8988T (cell line): ENCODE measurements around the gene GINS1.
"Not testable (repeated sequence)": the region's sequence is repeated elsewhere in the genome, so short reads cannot be mapped to it uniquely, and the experiment has no call there.

ENCODE experiments used
- DNase-seq: peaks from one replicate; pipeline ENCODE4 v3.0.0; 2011

The GINS1 gene

DNA sequence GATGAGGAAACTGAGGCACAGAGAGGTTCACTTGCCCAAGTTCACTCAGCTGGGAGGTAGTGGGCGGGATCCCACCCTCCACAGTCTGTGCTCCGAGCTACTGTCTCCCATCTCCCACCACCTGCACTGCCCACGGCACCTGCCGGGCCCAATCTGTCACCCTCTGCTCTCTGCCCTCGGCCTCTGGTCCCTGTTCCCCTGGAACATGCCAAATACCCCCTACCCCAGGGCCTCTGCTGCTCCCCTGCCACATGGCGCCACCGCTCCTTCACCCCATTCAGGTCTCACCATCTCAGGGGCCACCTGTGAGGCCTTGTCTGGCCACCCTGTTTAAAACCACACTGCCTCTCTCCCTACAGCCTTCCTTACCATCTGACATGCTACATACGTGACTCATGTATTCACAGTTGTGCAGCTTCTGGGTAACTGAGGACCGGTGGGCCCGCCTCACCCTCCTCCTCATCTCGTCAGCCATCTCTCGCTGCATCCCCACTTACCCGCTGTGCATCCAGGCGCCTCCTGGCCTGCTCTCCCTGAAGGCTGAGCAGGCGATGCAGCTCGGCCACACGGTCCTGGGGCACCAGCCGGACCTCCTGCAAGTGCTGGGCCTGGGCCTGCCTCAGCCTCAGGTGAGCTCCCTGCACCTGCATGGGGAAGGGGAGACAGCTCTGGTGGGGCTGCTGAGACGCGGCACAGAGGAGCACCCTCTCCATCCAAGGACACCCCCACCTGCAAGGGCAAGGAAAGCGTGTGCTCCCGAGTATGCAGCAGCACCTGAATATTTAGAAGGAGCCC, 50.6 kb downstream of the GINS1 start:
- no peak for DNase-seq

DNA sequence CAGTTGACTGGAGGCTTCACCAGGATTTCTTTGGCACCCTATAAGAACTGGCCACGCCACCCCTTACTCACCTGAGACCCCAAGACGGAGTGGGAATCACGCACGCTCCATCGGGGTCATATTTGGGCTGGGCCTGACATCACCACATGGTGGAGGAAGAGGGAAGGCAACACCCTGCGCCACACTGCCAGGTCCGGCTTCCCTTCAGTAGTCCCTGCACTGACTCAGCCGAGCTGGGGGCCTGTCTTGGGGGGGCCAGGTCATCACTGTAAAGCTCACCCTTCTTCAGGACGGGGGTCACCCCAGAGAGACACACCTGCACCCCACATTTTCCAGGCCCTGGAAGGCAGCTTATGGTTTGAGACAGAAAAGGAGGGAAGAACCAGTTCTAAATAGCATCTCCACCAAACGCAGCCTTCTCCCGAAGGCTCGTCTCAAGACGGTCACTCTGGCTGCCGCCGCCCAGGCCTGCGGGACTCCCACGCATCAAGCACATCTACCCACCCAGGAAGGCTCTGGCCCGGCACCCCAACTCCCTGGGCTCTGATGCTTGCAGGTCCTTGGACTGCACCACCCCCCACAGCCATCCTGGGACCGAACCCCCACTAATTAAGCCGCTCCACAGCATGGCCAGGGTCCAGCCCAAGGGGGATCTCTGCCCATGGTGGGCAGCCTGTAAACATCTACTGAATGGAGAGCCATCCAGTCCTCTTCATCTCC, 51.8 kb downstream of the GINS1 start:
- DNase-seq: no peak

DNA sequence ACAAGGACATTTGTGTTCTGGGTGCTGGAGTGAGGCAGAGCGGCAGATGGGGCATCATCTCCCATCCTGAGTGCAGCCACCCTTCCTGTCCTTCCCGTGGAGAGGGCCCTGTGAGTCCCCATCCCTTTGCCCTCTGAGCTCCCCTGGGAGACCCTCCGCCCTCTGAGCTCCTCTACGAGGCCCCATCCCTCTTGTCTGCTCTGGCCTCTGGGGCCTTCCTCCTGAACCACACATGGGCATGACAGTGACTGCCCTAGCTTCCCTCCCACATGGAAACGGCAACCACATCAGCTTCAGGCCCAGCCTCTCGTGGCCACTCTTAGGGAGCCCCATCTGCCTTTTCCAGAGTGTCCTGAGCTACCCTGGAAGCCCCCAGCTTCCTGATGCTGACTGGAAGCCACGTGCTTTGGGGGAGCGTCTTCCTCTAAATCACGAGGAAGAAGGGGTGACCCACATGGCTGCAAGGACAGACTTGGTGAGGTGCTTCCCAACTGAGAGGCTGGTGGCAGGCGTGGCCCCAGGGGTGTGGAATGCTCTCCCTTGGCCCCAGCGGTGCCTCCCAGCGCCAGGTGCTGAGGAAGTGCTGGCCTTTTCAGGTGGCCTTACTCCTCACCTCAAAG, 52.6 kb downstream of the GINS1 start:
- DNase-seq: no peak

DNA sequence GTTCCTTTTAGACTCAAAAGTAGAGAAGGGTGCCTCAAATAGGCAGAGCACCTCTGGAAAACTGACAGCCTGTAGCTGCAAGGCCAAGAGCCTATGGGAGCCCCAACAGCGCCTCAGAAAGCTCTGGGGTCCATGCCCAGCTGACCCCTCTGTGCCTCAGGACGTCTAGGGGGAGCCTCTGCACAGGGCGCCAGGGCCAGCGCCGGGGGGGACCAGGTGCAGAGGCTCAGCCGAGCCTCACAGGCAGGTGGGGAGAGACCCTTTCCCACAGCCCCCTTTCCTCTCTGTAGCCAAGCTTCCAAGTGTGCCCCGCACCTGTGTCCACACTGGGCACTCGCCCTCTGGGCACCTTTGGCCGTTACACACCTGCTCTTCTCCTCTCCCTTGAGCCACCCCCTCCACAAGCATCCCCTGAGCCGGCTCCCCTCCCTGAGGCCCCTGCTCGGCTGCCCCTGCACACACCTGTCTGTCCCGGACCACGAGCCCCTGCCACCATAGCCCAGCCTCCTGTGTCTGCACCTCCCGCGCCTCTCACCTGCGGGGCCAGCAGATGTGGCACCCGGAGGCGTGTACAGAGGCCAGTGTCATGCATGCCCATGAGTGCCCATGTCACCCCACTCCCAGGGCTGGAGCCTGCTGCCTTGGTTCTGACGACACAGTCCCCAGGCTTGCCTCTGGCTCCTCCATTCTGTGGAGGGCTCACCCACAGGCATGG, 53.2 kb downstream of the GINS1 start:
- no peak for DNase-seq

DNA sequence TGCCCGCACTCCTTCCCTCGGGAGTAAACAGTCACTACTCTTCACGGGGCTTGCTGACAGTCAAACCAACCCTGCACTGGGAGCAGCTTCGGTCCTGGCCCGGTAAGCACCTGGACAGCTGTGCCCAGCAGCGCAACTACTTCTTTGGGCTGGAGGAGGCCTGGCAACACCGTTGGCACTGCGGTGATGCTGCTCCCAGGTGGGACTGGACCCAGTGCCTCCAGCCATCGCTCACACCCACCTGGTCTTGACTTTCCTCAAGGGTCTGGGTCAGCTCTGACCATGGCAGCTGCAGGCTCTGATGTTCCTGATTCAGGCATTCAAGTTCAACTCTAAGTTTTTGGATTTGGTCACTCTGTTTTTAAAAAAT, 53.8 kb downstream of the GINS1 start:
- no peak for DNase-seq

DNA sequence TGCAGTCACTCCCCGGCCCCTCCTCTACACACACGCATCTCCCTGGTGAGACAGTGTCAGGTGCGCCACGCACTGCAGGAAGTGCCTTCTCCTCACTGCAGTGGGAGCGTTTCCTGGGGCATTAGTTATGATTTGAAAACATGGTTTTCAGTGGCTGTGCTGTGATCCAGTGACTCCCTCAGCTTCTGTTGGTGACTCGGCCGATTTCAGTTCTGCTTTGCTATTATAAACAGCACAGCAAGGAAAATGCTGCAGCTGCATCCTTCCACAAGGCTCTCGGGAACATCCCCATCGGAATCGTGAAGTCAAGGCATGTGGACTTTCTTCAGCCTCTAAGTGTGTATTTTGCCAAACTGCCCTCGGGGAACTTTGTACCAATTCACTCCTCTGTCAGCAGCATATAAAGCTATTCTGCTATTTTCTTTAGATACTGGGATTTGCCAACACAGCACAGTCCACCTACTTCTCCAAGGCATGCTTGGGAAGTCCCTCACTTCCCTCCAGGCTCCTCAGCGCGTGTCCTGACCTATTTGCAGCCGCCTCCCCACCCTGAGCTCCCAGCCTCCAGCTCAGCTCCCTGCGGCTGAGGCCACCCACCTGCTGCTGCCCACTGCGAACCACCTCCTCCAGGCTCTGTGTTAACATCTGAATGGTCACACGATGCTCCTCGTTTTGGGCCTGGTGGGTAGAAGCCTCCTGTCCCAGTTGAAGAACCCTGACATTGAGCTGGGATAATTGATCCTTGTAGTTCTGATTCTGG, 54.5 kb downstream of the GINS1 start:
- no peak for DNase-seq

DNA sequence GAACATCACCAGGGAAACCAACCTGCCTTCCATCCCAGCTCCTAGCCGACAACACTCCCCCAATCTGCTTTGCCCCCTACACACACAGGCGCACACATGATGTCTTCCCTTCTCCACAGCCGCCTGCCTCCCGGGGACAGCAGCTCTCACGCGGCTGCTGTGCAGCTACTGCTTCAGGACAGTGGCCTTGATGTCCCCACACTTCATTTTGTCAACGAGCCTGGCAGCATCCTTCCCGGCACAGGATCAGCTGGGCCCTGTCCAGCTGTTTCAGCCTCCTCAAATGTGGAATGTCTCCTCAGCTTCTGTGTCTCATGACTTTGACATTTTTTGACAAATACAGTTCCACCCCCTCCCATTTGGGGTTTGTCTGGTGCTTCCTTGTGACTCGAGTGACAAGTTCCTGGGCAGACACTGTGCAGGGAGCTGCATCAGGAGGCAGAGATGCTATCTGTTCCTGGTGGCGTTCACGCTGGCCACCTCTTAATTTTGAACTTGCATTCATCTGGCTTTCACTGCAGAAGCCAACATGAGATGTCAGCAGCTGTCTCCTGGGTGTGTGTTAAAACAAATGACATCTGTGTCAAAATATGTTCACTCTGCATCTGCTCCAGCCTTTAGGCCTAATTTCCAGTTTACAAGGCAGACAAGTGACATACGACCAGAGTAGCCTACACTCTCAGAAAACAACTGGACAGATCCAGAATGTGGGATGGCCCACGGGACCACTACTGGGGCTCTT, 57.2 kb downstream of the GINS1 start:
- no peak for DNase-seq

DNA sequence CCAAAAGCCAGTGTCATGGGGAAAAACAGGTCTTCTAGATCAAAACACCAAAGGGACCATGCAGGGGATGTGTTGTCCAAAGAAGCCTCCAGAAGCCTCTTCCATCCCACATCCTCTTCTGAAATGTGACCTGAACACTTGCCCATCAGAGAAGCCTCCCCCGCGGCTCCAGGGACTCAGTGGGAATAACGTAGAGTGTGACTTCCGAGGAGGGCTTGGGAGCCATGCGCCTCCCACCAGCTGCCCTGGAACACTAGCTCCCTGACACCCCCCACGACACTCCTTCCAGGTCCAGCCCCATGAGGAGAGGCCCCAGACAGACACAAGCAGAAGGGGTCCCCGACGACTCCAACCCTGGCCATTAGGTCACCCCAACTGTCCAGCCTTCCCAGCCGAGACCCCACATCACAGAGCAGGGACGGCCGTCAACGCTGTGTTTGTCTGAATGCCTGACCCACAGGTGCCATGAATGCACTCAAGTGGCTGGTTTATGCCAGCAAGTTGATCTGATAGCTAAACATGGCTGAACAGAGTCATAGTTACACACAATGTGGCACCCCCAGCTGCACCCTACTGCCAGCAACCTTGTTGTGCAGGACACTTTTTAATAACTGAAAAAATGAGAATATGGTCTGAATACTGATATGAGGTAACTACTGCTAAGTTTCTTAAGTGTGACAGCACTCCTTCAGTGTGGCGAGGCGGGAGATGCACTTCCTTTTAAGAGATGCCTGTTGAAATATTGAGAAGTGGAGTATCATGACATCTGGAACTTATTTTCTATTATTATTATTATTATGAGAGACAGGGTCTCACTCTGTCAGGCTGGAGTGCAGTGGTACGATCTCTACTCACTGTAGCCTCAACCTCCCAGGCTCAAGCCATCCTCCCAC, 58.0 kb downstream of the GINS1 start:
- DNase-seq: no peak

DNA sequence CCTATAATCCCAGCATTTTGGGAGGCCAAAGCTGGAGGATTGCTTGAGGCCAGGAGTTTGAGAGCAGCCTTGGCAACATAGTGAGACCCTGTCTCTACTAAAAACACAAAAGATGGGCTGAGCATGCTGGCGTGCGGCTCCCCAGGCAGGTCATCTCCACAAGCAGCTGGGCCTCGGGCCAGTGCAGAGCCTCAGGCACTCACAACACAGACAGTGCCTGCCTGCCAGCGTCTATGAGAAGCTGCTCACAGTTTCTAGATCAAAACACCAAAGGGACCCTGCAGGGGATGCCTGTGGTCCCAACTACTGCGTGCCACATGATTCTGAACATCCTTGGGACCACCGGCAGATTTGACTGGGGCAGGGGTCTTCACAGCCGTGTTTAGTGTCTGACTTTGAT, 59.4 kb downstream of the GINS1 start:
- no peak for DNase-seq

DNA sequence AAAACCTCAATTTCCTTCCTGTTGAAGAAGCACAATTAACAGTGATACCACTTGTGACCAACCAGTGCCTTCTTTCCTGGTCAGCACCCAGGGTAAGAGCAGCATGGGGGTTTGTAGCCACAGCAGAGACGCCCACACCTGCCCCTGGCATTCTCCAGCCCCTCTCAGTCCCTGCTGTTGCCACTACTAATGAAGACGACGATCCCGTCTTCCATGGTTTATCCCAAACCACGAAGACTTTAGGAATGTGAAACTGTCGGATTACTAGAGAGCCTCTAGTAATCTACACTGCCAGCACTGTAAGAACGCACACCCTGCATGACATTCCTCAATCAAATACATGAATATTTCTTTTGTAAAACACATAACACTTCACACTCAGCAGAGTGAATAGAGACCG, 60.0 kb downstream of the GINS1 start:
- no peak for DNase-seq

DNA sequence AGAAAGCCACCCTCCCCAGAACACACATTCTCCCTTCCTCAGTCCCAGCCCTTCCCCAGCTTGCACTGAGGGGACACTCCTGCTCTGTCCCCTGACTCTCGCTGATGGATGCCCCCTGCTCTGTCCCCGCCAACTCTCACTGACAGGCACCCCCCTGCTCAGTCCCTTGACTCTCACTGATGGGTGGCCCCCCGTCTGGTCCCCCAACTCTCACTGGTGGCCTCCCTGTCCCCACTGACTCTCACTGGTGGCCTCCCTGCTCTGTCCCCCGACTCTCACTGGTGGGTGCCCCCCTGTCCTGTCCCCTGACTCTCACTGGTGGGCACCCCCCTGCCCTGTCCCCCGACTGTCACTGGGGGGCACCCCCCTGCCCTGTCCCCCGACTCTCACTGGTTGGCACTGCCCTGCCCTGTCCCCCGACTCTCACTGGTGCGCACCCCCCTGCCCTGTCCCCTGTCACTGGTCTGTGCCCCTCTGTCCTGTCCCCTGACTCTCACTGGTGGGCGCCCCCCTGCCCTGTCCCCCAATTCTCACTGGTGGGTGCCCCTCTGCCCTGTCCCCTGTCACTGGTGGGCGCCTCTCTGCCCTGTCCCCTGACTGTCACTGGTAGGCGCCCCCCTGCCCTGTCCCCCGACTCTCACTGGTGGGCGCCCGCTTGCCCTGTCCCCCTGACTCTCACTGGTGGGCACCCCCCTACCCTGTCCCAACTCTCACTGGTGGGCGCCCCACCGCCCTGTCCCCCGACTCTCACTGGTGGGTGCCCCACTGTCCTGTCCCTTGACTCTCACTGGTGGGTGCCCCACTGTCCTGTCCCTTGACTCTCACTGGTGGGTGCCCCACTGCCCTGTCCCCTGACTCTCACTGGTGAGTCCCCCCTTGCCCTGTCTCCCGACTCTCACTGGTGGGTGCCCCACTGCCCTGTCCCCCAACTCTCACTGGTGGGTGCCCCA, 60.9 kb downstream of the GINS1 start:
- no peak for DNase-seq

DNA sequence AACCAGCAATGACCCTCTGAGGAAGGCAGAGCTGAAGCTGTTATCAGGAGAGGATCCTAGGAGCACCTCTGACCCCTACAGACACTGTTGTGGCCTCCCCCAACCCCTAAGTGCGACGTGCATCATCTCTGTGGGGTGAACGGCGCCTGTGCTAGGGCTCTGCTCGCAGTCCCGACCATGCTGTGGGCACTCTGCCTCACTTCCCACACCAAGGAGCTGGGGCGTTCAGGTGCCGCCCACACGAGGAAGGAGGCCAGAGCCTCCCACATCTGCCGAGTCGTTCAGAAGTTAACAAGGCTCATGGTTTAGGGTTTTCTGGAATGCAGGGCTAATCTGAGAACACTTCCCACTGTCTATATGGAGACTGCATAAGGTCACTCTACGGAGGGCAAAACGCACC, 62.1 kb downstream of the GINS1 start:
- DNase-seq: no peak

DNA sequence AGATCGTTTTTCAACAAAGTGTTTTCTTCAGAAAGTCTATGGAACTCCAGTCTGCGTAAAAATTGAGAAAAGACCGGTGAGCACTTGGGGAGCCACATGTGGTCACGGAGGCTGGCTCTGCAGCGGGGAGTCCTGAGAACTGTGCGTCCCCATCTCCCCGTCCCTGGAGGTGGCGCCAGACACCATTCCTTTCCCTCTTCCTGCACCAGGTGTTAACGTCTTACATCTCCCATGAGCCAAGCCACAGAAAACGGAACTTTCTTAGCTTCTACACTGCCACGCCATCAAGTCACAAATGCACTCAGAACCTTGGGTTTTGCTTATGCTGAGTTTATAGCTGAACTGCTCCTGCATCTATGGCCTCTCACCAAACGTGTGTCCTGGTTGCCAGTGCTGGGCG, 62.6 kb downstream of the GINS1 start:
- DNase-seq: no peak

DNA sequence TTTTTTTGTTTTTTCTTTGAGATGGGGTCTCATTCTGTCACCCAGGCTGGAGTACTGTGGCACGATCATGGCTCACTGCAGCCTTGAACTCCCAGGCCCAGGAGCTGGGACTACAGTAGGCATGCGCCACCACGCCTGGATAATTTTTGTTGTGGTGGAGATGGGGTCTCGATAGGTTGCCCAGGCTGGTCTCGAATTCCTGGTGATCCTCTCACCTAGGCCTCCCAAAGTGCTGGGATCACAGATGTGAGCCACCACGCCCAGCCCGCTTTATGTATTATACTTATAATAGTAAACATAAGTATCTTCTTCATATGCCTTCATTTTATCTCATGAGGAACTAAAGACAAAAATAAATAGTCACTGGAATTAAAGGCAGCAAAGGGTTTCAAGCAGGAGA, 63.5 kb downstream of the GINS1 start:
- no peak for DNase-seq

DNA sequence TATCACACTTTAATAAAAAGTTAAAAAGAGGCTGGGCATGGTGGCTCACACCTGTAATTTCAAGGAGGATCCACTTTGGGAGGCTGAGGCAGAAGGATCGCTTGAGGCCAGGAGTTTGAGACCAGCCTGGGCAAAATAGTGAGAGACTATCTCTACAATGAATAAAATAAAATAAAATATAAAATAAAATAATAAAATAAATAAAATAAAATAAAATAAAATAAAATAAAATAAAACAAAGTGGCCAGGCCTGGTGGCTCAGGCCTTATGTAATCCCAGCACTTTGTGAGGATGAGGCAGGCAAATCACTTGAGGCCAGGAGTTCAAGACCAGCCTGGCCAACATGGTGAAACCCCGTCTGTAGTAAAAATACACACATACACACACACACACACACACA, 65.8 kb downstream of the GINS1 start:
- DNase-seq: not testable (repeated sequence)

DNA sequence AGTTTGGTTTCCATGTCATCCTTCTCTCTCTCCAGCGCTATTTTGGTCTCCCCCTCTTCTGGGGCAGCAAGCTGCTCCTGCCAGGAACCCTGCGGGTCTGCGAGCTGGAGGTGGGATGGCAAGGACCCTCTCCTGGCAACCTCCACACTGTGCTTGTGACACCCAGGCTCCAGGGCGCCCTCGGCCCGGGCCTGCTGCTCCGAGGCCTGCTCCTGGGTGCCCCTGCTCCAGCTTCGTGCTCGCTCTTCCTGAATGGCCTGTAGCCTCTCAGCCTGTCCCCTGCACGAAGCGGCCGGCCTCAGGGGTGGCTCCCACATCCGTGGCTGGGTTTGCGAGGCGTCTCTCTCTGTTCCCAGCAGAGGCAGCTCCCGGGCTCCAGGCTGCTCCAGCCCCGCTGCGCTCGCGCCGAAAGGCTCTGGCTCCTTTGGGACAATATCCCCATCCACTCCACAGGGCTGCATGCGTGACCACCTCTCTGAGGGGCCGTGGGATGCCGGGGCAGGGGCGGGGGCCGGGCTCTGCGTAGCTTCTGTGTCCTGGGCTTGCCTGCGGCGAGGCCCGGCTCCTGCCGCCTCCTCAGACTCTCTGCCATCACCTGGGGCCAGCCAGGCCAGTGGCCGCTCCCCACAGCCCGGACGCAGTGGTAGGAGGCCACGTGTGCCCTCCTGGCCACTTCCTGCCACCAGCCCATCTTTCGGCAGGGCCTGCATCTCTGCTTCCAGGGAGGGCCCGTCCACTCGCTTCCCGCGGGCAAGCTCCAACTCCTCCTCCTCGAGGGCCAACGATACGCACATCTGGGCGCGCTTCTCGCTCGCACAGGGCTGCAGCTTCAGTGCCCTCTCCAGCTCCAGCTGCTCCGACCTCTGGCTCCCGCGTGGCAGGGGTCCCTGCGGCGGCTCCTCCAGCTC, 68.9 kb downstream of the GINS1 start:
- DNase-seq: no peak

DNA sequence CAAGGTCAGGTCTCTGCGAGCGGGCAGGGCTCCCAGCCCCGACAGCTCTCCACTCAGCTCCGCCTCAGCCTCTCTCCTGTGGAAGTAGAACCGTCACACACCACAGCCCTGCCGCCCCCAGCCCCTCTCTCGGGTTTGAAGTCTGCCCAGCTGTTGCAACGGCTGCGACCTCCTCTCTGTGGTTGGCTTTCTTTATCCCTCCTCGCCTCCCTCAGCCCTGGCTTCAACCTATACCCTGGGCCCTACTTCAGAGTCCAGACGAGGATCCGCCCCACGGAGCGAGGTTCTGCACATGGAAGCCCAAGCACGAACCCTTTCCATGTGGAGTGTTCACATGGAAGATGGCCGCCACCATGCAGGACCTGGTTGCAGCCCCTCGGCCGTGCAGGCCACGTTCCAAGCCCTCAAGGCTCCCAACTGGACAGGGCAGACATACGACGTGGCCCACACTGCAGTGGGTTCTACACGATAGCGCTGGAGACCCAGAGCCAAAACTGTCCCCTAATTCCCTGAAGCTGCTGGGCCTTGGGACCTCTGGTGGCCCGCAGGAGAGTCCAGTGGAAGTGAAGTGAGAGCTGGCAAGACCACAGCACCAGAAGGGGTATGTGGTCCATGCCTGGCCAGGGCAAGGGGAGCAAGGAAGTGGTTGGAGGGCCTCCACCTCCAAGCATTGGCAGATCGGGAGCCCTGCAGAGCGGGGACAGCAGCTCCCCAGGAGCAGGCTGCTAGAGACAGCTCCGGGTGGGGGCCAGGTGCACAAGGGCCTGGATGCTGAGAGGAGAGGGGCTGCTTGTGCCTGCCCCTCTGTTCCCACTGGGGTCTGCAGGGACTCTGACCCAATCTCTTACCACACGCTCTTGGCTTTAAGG, 69.8 kb downstream of the GINS1 start:
- DNase-seq: no peak
